GM21723 (cell line): ENCODE data around the gene PHC1.
"Not testable (repeated sequence)": the region's sequence is repeated elsewhere in the genome, so short reads cannot be mapped to it uniquely, and the experiment has no call there.

Source experiments
- ATAC-seq: cut with Tn5 transposase; IDR thresholded peaks from one replicate; pipeline ENCODE4 v1.9.1; 2021; ENCODE audit warnings: mild to moderate bottlenecking, moderate library complexity; ENCODE audit not compliant: unreplicated experiment

PHC1 gene

DNA sequence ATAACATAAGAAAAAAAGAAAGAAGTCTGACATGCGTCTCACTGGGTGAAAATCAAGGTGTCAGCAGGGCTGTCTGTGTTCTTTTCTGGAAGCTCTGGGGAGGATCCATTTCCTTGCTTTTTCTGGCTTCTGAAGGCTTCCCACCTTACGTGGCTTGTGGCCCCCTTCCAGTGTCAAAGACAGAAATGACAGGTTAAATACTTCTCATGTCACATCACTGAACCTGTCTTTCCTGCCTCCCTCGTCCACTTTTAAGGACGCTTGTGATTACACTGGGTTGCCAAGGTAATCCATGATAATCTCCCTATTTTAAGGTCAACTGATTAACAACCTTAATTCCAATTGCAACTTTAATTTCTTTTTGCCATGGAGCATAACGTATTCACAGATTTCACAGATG is 4.6 kb upstream of the PHC1 start:
- no peak for ATAC-seq

DNA sequence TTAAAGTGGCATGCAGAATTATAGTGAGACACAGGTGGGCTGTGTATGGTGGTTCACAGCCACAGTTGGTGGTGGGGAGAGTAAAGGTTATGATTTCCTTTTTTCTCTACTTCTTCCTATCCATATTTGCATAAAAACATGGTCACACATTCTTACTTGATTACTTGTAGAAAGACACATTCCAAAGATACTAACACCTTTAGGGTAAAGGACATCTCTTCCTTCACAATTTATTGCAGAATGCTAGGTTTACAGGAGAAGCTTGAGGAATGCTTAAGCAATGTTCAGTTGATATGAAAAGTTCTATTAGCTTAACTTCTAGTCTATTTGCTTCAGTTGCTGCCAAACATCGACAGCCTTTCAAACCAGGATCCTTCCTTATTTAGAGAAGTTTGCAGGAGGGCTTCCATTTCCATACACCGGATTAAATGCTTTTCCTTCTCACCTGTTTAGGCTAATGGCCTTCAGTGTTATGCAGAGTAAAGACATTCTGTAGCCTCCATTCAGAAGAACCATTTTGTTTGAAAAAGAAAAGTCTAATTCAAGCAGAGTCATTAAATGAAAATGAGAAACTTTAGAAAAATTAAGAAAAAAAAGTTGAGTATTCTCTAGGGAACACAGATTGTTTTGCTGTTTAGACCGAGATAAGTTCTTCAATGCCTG is 2.6 kb upstream of the PHC1 start:
- no peak for ATAC-seq

DNA sequence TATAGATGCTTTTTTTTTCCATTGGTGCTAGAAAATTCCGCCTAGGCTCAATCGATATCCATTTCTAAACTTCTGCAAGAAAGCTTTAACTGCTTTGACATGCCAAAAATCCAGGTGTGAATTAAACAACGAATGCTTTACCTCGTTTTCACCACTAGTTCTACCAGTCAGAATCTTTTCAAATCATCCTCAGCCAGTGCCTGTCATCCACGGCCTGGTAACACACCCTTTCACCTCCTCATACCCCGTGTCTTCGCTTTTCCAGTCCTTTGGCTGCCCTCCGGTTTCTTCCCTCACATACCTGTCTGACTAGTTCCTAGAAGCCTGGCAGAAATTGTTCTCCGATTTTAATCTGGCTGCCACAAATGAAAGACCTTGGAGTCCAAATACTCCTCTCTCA is 1.4 kb upstream of the PHC1 start:
- ATAC-seq = no peak

DNA sequence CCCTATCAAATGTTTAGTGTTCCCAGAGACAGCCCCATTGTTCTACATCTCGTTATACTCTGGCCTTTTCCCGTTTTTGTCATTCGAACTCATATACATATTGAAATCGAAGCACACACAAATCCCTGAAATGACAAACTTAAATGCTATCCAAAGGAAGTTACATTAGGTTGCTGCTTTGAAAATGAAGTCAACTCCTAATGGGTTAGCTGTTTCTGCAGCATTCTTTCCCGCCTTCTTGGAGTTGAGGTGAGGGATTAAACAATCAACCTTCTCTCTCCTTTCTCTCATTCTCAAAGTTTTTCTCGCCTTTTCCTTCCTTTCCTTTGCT is 642 bp upstream of the PHC1 start:
- ATAC-seq = no peak

DNA sequence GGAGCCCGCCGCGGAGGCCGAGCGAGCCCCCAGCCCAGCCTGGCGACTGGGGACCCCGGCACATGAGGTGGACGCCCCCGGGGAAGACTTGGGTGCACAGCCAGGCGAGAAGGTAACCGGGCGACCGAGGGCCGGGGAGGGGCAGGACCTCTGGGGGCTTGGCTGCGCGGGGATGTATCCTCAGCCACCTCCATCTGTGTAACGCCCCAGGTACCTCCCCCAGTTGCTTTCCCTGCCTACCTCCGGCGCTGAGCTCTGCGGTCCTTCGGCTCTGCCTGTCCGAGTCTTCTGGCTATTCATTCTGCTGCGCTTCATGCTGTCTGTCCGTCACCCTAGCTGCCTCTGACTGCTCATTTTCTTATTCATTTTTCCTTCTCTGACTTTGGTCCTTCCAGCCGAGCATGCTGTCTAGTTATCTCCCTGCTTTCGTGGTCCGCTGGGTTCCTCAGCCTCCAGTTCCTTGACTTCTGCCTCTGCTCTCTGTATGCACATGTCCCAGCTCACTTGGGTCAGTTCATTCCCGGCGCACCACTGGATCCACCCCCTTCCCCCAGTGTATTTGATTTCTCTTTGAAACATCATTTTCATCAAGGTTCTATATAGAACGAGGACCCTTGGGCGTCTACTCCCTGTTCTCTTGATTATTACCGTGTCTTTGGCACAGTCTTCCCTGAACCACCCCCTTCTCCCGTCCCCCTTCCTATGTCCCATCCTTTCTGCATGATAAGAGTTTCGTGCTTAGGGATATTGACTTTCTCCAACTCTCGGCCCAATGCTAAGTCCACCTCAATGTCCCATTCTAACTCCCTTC is 612 bp downstream of the PHC1 start:
- peak; percentile 80 for ATAC-seq

DNA sequence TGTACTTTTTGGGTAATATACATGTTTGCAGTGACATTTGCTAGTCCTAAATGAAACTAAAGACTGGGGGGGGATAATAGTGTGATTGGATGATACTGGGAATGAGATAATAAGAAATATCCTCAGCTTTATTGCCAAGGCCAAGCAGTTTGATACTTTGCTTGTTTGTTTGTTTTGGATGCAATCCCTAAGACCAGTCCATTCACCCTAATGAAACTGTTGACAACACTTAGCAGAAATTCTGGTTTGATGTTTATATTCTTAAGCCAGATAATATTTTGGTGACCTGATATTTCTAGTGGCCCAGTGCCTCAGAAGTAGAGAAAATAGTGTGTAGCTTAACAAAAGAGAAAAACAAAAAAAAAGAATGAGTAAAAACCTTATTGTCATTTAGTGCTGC is 1.8 kb downstream of the PHC1 start:
- ATAC-seq = no peak

DNA sequence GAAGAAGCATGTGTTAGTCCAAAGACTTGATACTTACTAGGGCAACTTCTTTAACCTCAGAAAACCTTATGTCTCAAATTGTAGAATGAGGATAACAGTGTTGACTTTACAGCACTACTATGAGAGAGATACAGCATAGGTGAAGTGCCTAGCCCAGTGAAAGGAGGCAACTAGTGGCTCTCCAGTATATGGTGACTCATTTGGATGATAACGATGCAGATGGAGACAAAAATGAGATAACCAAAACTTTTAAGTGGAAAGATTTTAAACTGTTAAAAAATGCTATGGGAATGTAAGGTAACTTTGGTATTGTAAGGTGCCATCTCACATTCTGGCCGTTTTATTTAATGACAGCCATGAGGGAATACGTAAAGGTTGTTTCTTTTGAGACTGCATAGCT is 2.7 kb downstream of the PHC1 start:
- ATAC-seq = no peak

DNA sequence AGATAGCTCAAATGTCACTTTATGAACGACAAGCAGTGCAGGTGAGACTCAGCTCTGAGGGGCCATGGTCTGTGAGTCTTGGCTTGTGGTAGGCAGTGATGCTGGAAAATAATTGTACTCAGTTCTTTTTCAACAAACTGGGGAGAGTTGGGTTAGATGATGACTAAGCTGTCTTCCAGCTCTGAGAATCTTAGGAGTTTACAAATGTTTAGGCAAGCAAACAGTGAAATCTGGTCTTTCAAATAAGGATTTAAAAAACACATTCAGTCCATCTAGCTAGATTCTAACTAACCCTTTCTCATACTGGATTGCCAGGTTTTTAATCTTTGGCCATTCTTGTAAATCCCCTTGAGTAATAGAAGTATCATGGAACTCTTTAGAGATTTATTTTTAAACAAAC is 3.4 kb downstream of the PHC1 start:
- no peak for ATAC-seq

DNA sequence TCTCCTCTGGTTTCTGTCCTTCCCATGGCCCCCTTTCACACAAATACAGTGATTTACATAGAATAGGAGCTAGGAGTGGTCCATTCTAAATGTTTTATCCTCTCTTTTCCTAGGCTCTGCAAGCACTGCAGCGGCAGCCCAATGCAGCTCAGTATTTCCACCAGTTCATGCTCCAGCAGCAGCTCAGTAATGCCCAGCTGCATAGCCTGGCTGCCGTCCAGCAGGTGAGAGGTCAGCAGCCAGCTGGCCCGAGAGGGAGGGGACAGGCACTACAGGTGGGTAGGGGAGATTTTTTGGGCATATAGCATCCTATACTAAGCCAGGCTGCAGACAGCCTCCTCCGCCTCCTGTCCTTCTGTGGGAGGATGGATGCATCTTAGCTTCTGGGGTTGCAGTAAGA is 5.3 kb downstream of the PHC1 start:
- ATAC-seq = not testable (repeated sequence)

DNA sequence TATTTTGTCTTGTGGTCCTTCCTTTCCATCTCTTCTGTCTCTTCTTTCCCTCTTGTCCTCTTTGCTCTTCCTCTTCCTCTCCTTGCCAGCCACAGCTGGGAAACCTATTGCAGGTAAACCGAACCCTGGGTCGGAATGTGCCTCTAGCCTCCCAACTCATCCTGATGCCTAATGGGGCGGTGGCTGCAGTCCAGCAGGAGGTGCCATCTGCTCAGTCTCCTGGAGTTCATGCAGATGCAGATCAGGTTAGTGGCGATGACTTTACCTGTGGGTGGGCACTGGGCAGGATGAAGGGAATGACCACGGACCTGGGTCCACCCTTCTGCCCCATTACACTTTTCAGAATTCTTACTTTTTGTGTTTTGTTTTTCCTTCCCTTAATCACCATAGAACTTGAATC is 8.2 kb downstream of the PHC1 start:
- no peak for ATAC-seq

DNA sequence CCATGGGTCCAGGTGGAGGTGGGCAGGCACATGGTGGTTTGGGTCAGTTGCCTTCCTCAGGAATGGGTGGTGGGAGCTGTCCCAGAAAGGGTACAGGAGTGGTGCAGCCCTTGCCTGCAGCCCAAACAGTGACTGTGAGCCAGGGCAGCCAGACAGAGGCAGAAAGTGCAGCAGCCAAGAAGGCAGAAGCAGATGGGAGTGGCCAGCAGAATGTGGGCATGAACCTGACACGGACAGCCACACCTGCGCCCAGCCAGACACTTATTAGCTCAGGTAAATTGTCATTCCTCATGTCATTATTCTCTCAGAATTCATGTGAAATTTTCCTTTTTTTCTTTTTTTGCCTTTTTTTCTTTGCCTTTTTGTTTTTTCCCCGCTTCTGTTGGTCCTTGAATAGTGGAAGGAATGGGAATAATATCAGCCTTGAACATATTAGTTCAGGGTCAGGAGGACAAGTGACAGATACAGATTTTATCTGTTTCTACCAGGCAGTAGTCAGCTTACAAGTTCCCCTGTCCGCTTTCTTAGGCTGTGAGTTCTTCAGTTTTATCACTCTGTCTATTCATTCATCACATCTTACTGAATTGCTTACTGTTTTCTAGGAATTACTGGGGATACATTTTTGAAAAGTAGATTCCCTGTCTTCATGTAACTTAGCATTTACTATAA is 16.5 kb downstream of the PHC1 start:
- not testable (repeated sequence) for ATAC-seq

DNA sequence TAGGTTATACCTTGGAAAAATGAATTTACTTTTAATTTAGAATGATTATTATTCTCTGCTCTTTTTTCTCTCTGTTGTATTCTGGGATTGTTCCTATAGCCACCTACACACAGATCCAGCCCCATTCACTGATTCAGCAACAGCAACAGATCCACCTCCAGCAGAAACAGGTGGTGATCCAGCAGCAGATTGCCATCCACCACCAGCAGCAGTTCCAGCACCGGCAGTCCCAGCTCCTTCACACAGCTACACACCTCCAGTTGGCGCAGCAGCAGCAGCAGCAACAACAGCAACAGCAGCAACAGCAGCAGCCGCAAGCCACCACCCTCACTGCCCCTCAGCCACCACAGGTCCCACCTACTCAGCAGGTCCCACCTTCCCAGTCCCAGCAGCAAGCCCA is 18.2 kb downstream of the PHC1 start:
- not testable (repeated sequence) for ATAC-seq

DNA sequence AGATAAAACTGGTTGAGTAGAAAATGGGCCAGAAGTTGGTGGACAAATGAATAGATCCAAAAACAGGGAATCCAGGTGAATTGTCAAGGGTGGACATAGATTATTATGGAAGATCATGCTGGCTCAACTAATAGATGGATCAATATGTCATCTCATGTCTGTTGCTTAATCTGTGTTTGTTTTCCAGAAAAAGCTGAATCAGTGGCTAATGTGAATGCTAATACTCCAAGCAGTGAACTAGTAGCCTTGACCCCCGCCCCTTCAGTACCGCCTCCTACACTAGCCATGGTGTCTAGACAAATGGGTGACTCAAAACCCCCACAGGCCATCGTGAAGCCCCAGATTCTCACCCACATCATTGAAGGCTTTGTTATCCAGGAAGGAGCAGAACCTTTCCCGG is 19.8 kb downstream of the PHC1 start:
- not testable (repeated sequence) for ATAC-seq

DNA sequence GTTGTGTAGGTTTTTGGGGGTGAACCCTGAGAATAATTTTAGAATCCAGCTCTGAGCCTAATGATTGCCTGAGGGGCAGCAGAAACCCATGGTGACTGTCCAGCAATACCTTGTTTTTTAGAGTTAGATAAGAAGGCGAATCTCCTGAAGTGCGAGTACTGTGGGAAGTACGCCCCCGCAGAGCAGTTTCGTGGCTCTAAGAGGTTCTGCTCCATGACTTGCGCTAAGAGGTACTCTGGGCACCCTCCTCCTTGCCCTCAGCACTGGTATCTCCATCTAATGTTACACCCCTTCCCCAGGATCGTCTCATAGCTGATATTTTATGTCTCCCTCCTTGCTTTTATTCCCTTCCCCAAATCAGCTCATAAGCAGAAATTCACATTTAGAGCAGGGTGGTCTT is 22.4 kb downstream of the PHC1 start:
- no peak for ATAC-seq

DNA sequence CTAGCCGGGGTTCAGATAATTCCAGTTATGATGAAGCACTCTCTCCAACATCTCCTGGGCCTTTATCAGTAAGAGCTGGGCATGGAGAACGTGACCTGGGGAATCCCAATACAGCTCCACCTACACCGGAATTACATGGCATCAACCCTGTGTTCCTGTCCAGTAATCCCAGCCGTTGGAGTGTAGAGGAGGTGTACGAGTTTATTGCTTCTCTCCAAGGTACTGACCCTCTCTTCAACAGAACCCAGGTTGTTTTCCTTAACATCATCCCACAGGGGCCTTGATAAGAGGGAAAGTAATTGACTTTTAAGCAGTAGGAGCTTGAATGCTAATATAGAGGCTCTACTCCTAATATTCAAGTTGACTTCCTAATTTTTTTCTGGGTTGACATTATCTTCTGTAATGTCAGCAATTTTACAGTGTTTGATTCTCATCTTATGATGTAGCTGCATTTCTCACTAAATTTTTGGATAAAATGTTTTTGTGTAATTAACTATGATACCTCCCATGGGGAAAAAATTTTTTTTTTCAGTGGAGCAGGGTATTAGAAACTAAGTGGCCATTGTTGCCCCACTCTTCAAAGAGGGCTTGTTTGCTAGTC is 23.6 kb downstream of the PHC1 start:
- ATAC-seq = not testable (repeated sequence)

DNA sequence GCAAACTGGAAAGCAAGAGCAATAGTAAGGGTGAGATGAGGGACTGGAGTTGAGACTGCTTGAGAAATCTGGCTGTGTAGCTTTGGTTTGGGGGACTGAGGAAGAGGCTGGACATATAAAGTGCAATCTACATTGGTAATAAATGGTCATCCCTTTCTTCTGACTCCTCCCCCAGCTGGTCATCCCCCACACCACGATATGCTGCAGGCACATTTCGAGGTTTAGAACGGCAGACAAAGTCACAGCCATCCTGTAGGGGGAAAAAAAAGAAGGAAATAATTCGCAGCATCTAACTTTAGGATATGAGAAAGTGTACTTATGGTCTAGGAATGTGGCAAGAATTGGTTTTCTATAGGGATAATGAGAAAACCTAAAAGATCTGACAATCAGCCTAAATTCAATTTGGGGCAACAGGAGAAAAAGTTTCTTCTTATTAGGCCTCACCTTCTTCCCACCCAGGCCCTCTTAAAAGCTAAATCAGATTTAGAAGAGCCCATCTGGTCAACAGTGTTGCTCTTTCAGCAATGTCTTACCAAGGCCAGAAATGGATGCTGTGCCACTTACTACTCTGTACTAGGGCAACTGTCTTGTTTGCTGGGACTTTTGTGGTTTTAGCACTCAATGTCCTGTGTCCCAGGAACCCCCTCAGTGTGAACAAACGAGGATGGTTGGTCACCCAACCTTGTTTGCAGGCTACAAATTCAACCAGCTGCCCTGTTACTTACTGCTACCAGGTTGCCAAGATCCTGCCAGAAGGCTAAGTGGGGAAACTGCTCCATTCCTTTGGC is 27.6 kb downstream of the PHC1 start:
- ATAC-seq = no peak

DNA sequence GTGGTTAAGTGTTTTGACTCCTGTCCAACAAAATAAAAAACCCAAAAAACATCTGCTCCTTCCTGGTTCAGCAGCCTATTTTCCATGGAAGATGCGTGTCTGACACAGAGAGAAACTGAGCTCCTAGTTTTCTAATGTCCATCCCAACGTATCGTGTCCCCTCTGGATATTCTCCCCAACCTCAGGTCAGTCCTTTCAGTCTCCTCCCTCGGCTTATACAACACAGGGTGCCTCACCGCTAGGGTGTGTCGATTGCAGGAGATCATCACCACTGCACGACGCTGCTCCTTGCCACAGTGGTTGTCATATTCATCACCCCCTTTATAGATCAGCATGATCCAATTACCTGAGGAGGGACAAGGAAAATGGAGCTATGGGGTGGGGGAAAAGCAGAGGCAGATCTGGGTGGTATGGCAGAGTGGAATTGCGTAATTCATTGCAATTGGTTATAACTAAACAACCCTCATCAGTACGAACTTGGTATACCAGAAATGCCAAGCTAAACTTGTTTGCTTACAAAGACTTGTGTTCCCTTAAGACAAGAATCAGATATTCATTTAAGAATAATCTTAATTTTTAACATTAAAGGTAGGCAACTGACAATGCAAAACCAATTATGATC is 29.4 kb downstream of the PHC1 start:
- no peak for ATAC-seq

DNA sequence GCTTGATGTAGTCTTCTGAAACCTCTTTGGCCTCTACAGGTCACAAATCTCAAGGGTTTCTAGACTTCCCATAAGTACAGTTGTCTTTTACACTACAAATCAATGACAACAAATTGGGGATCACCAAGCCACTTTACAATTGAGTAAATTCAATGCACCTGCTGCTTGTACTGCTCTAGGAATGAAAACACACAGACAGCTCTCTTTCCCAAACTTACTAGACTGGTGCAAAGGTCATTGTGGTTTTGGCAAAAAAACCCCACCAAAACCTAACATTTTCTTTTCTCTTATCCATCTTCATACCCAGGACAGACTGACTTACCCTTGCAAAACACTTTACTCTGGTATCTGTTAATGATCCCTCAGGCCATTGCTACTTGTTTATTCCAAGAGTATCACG is 32.4 kb downstream of the PHC1 start:
- no peak for ATAC-seq

DNA sequence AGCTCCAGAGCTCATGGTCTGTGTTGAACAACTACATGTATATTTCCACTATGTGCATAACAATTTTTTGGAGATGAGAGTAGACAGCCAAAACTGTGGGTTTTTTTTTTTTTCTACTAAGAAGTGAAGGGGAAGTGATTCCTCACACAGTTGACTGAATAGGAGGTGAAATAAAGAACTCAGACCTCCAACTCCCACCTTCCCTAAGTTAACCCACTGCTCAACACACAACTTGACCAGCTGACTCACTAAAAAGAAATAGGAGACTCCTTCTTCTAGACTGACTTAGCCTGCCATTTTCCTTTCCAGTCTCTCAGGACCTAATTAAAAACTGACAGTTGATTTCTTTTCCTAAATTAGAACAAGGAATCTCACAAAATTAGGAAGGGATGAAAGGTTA is 33.4 kb downstream of the PHC1 start:
- no peak for ATAC-seq

DNA sequence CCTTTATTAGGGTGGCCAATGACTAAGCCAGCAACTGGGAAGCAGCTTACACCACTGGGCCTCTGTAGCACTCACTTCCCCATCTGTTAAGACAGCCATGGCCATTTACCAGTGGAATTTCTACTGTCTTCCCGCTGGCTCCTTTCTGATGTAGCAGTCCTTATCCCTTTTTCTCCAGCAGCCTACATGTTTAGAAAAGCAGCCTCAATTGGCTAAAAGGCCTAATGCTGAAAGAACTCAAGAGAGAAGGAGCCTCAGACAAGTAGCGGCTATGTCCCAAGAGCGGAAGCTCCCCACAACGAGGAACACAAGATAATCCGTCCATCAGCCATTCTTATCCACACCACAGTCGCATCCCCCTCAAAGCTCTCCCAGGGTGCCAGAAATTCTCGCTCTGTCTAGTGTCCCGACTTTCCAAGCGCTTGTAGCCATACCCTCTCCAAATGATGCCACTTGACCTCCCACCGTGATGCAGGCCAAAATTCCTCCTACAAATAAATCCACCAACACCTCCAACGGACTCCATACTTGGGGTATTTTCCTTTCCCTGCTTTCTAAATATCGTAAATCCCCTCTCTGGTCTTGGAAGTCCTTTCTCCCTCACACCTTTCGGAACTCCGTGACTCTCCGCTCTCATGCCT is 34.5 kb downstream of the PHC1 start:
- no peak for ATAC-seq
